Endodermal cell (in vitro differentiated cells): ENCODE data around the gene PTP4A2. TPM values are rescaled to one million over a fixed set of nuclear protein-coding genes. Genes with fewer than 3 reads are reported as not detected.

Source experiments
- DNase-seq: peaks from one replicate; pipeline ENCODE4 v3.0.0-alpha.2; 2017
- H3K27ac ChIP-seq: 2 replicates; pipeline ENCODE4 v1.5.1; 2013; ENCODE audit warnings: mild to moderate bottlenecking, low read depth, low read length, moderate library complexity
- H3K27me3 ChIP-seq: 2 replicates; pipeline ENCODE4 v1.6.1; 2013; ENCODE audit warnings: mild to moderate bottlenecking, low read length, moderate library complexity; ENCODE audit not compliant: insufficient read depth, control insufficient read depth, poor library complexity, severe bottlenecking
- H3K36me3 ChIP-seq: 2 replicates; pipeline ENCODE4 v1.7.0; 2013; ENCODE audit warnings: mild to moderate bottlenecking, low read length, moderate library complexity; ENCODE audit not compliant: control insufficient read depth, insufficient read depth
- H3K4me1 ChIP-seq: one replicate; pipeline ENCODE4 v1.7.0; 2013; ENCODE audit warnings: low read length; ENCODE audit not compliant: control insufficient read depth, insufficient read depth
- H3K4me3 ChIP-seq: 2 replicates; pipeline ENCODE4 v1.5.1; 2013; ENCODE audit warnings: mild to moderate bottlenecking, low read length, moderate library complexity
- H3K9ac ChIP-seq: 2 replicates; pipeline ENCODE4 v1.6.1; 2013; ENCODE audit warnings: mild to moderate bottlenecking, low read length, moderate library complexity; ENCODE audit not compliant: poor library complexity, severe bottlenecking; ENCODE audit errors: extremely low read depth
- H3K9me3 ChIP-seq: 2 replicates; pipeline ENCODE4 v1.6.1; 2013; ENCODE audit warnings: mild to moderate bottlenecking, low read length, moderate library complexity; ENCODE audit not compliant: control insufficient read depth
- H3K27ac Mint-ChIP-seq: 2 replicates; pipeline ENCODE4 v1.8.0; 2020; ENCODE audit warnings: mixed read lengths
- H3K27me3 Mint-ChIP-seq: 2 replicates; pipeline ENCODE4 v1.8.0; 2021; ENCODE audit warnings: mild to moderate bottlenecking, mixed read lengths; ENCODE audit not compliant: insufficient read depth
- H3K36me3 Mint-ChIP-seq: 2 replicates; pipeline ENCODE4 v1.8.0; 2020; ENCODE audit warnings: low read depth, mixed read lengths
- H3K4me1 Mint-ChIP-seq: 2 replicates; pipeline ENCODE4 v1.8.0; 2020; ENCODE audit warnings: mixed read lengths
- H3K4me3 Mint-ChIP-seq: 2 replicates; pipeline ENCODE4 v1.8.0; 2020; ENCODE audit warnings: mild to moderate bottlenecking, moderate library complexity, mixed read lengths
- H3K9me3 Mint-ChIP-seq: 2 replicates; pipeline ENCODE4 v1.8.0; 2020; ENCODE audit warnings: mild to moderate bottlenecking, mixed read lengths
- CTCF ChIP-seq: fragments of 200-600 bp; sonication (generic); conservative IDR thresholded peaks from 2 replicates; pipeline ENCODE4 v1.5.0; 2021; ENCODE audit warnings: antibody characterized with exemption, mild to moderate bottlenecking
- WGBS, 2 experiments: methylation state at CpG; one replicate each; pipeline versions ENCODE4 v1.1.5 to v1.1.7; 2013; ENCODE audit warnings: missing lambda C conversion rate in 2 of 2, mixed read lengths in 1 of 2; ENCODE audit not compliant: insufficient coverage in 1 of 2, insufficient read length in 1 of 2; 5-methylcytosine and 5-hydroxymethylcytosine counted together
- total RNA-seq, 2 donors: library from RNA; stranded (reverse); fragmentation: NEBNext Ultra II Directional in 1 of 2; extraction: Animal tissue kit (Norgen Biotek cat#: 25700) in 1 of 2; gene quantifications; 2 replicates in 1 of 2; 3 replicates in 1 of 2; pipeline ENCODE4 v1.2.1, GENCODE V29; 2021

The PTP4A2 gene
- total RNA-seq, 2 donors from 2014 or later = 211 TPM

- Mint-ChIP-seq H3K4me1 (peaks cover 6% of the 10 kb centered on the region), H3K9me3 (no peaks in the 10 kb centered on the region), H3K36me3 (no peaks in the 10 kb centered on the region), H3K4me3 (no peak overlapping the region), H3K27me3 (no peaks in the 10 kb centered on the region), H3K27ac (no peak overlapping the region)
- Histone ChIP-seq H3K4me1 (no peaks in the 10 kb centered on the region), H3K9ac (no peak overlapping the region), H3K27me3 (no peaks in the 10 kb centered on the region), H3K9me3 (no peaks in the 10 kb centered on the region), H3K27ac (no peak overlapping the region), H3K36me3 (no peaks in the 10 kb centered on the region), H3K4me3 (no peak overlapping the region)
- TF ChIP-seq CTCF = no peak
- no peak for DNase-seq
- WGBS, 2 experiments = 79% methylated on average over 5 to 6 of the region's 8 CpGs
Observed at GRCh38 chr1:31880957-31881687, 57.0 kb downstream of the PTP4A2 start.

DNA sequence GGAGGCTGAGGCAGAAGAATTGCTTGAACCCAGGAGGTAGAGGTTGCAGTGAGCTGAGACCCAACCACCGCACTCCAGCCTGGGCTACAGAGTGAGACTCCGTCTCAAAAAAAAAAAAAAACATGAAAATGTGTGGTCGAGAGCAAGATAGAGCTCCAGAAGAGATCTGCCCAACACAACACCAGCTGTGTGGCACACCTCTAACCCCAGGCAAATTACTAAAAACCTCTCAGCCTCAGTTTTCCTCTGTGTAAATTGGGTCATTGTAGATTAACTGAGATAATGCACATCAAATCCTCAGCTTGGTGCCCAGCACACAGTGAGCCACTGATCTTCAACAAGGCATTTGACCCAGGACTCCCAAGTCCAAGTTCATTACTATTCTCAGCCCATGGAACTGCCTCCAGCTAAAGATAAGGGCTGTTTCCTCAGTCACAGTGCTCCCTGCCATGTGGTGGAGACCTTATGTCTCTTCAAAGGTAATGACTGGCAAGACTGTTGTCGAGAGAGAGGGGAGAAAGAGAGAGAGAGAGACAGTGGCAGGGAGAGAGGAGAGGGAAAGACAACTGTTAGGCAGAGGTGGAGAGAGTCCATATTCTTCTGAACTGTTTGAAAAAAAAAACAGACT lies 58.1 kb downstream of the PTP4A2 start:
- H3K4me3 Mint-ChIP-seq = no peak overlapping the region

DNA sequence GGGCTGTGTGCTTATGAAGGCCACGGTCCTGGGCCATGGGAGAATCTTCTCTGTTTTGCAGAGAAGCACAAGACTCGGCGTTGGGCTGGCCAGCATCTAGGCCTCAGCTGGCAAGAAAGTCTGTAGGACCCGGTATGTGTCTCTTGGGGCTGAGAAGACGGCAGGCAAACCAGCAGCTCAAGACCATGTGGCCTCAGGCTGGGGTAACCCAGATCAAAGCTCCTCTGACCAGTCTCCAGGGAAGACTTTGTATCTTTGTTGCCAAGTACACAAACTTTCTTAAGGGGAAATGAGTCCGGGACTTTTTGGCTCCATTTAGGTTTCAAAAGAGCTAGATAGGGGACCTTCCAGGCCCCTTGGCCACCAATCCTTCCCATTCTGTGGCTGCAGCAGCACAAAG lies 60.1 kb downstream of the PTP4A2 start:
- no peak overlapping the region for H3K4me3 Mint-ChIP-seq
- H3K27me3 Mint-ChIP-seq = no peaks in the 10 kb centered on the region
- TF ChIP-seq CTCF = no peak
- Histone ChIP-seq H3K9ac (no peak overlapping the region), H3K4me3 (no peak overlapping the region), H3K9me3 (peaks cover 9% of the 10 kb centered on the region), H3K27me3 (no peaks in the 10 kb centered on the region), H3K36me3 (no peaks in the 10 kb centered on the region), H3K4me1 (no peaks in the 10 kb centered on the region), H3K27ac (no peak overlapping the region)
- no peak overlapping the region for H3K27ac Mint-ChIP-seq
- H3K9me3 Mint-ChIP-seq = peaks cover 5% of the 10 kb centered on the region
- WGBS, 2 experiments = 90 to 95% methylated on average over 6 of the region's 6 CpGs
- H3K4me1 Mint-ChIP-seq = peaks cover 7% of the 10 kb centered on the region
- H3K36me3 Mint-ChIP-seq = no peaks in the 10 kb centered on the region
- DNase-seq = no peak

More for the DNA sequence above, 58.1 kb downstream of the PTP4A2 start:
- Histone ChIP-seq H3K4me1 (no peaks in the 10 kb centered on the region), H3K9ac (no peak overlapping the region), H3K36me3 (no peaks in the 10 kb centered on the region), H3K27me3 (no peaks in the 10 kb centered on the region), H3K4me3 (no peak overlapping the region), H3K27ac (no peak overlapping the region), H3K9me3 (no peaks in the 10 kb centered on the region)
- Mint-ChIP-seq H3K27me3 (no peaks in the 10 kb centered on the region), H3K27ac (no peak overlapping the region), H3K4me1 (peaks cover 6% of the 10 kb centered on the region), H3K36me3 (no peaks in the 10 kb centered on the region), H3K9me3 (no peaks in the 10 kb centered on the region)
- 80 to 94% methylated on average over 4 of the region's 4 CpGs for WGBS, 2 experiments
- DNase-seq = no peak
- TF ChIP-seq CTCF = no peak
